GM23338 (cell line): ENCODE measurements around the gene UBAC1. TPM values are rescaled to one million over a fixed set of nuclear protein-coding genes. Genes with fewer than 3 reads are reported as not detected.

Experiments
- ATAC-seq: fragments of 200-7000 bp; cut with Tn5 transposase; 3 replicates; pipeline ENCODE4 v1.9.1; 2020
- DNase-seq: peaks from one replicate; pipeline ENCODE4 v3.0.0-alpha.2; 2015; ENCODE audit warnings: low spot score
- H2AFZ ChIP-seq: fragments of 200-600 bp; sonication (generic); 2 replicates; pipeline ENCODE4 v1.8.0; 2016; ENCODE audit warnings: antibody characterized with exemption, mild to moderate bottlenecking, moderate library complexity
- H3F3A ChIP-seq: fragments of 200-600 bp; sonication (generic); replicated peaks from 2 replicates; pipeline ENCODE4 v1.8.0; 2017; ENCODE audit warnings: antibody characterized with exemption, mixed run types, low read depth
- H3K27ac ChIP-seq: fragments of 200-600 bp; sonication (generic); 2 replicates; pipeline ENCODE4 v1.6.1; 2016; ENCODE audit warnings: low read depth
- H3K27me3 ChIP-seq: fragments of 200-600 bp; sonication (generic); 2 replicates; pipeline ENCODE4 v1.8.0; 2016; ENCODE audit warnings: mild to moderate bottlenecking, mixed run types, moderate library complexity; ENCODE audit not compliant: insufficient read depth
- H3K36me3 ChIP-seq: fragments of 200-600 bp; sonication (generic); 2 replicates; pipeline ENCODE4 v1.8.0; 2016; ENCODE audit warnings: mild to moderate bottlenecking; ENCODE audit not compliant: insufficient read depth
- H3K4me1 ChIP-seq: fragments of 200-600 bp; sonication (generic); 2 replicates; pipeline ENCODE4 v1.8.0; 2016; ENCODE audit warnings: mild to moderate bottlenecking, moderate library complexity; ENCODE audit not compliant: insufficient read depth
- H3K4me2 ChIP-seq: fragments of 200-600 bp; sonication (generic); 2 replicates; pipeline ENCODE4 v1.7.1; 2017; ENCODE audit warnings: mixed run types
- H3K4me3 ChIP-seq: fragments of 200-600 bp; sonication (generic); 2 replicates; pipeline ENCODE4 v1.6.1; 2016; ENCODE audit warnings: mixed run types
- H3K79me2 ChIP-seq: fragments of 200-600 bp; sonication (generic); replicated peaks from 2 replicates; pipeline ENCODE4 v1.8.0; 2017; ENCODE audit warnings: mild to moderate bottlenecking; ENCODE audit not compliant: insufficient read depth
- H3K9me2 ChIP-seq: fragments of 200-600 bp; sonication (generic); 2 replicates; pipeline ENCODE4 v1.8.0; 2017; ENCODE audit not compliant: insufficient read depth
- H4K20me1 ChIP-seq: fragments of 200-600 bp; sonication (generic); replicated peaks from 2 replicates; pipeline ENCODE4 v1.8.0; 2017; ENCODE audit warnings: mild to moderate bottlenecking; ENCODE audit not compliant: insufficient read depth
- H3K27ac Mint-ChIP-seq: 2 replicates; pipeline ENCODE4 v1.8.0; 2020; ENCODE audit warnings: inconsistent platforms, mild to moderate bottlenecking, moderate library complexity, mixed read lengths
- H3K27me3 Mint-ChIP-seq: 3 replicates; pipeline ENCODE4 v1.8.0; 2022; ENCODE audit warnings: low read depth, mild to moderate bottlenecking, moderate library complexity, mixed read lengths, inconsistent platforms; ENCODE audit not compliant: insufficient read depth, poor library complexity
- H3K36me3 Mint-ChIP-seq: 3 replicates; pipeline ENCODE4 v1.8.0; 2021; ENCODE audit warnings: low read depth, mild to moderate bottlenecking, inconsistent platforms, moderate library complexity, mixed read lengths
- H3K4me1 Mint-ChIP-seq: 3 replicates; pipeline ENCODE4 v1.8.0; 2020; ENCODE audit warnings: mild to moderate bottlenecking, inconsistent platforms, mixed read lengths
- H3K4me3 Mint-ChIP-seq: 3 replicates; pipeline ENCODE4 v1.8.0; 2021; ENCODE audit warnings: moderate library complexity, mild to moderate bottlenecking, inconsistent platforms, mixed read lengths
- H3K9me3 Mint-ChIP-seq: 3 replicates; pipeline ENCODE4 v1.8.0; 2020; ENCODE audit warnings: moderate library complexity, mild to moderate bottlenecking, inconsistent platforms, mixed read lengths
- CREB1 ChIP-seq: fragments of 250-450 bp; sonication (Bioruptor Pico); IDR thresholded peaks from 2 replicates; pipeline ENCODE4 v1.5.0; 2020; ENCODE audit warnings: low read depth, mild to moderate bottlenecking, moderate library complexity
- CTCF ChIP-seq, 2 experiments: fragments of 200-600 bp in 1 of 2; sonication (generic) in 1 of 2; conservative IDR thresholded peaks; 2 replicates each; pipeline versions ENCODE4 v1.5.1 to v1.6.1; 2016 to 2017; ENCODE audit warnings: antibody characterized with exemption in 2 of 2, low read depth in 2 of 2, mild to moderate bottlenecking in 2 of 2, moderate library complexity in 1 of 2
- ETS1 ChIP-seq: IDR thresholded peaks from 2 replicates; pipeline ENCODE4 v1.6.1; 2016; ENCODE audit warnings: antibody characterized with exemption
- EZH2 ChIP-seq: fragments of 200-600 bp; sonication (generic); IDR thresholded peaks from one replicate; pipeline ENCODE4 v1.8.0; 2017; ENCODE audit warnings: antibody characterized with exemption, mild to moderate bottlenecking, low read depth; ENCODE audit not compliant: unreplicated experiment
- EZH2phosphoT487 ChIP-seq: fragments of 200-600 bp; sonication (generic); IDR thresholded peaks from one replicate; pipeline ENCODE4 v1.8.1; 2018; ENCODE audit warnings: antibody characterized with exemption; ENCODE audit not compliant: unreplicated experiment
- JUNB ChIP-seq: IDR thresholded peaks from one replicate; pipeline ENCODE4 v1.6.1; 2016; ENCODE audit warnings: antibody characterized with exemption; ENCODE audit not compliant: unreplicated experiment
- NANOG ChIP-seq: IDR thresholded peaks from 2 replicates; pipeline ENCODE4 v1.6.1; 2016; ENCODE audit warnings: antibody characterized with exemption, borderline replicate concordance
- POLR2AphosphoS5 ChIP-seq: IDR thresholded peaks from 2 replicates; pipeline ENCODE4 v1.6.1; 2016; ENCODE audit warnings: antibody characterized with exemption, low read depth
- STAT1 ChIP-seq: IDR thresholded peaks from one replicate; pipeline ENCODE4 v1.6.1; 2016; ENCODE audit warnings: antibody characterized with exemption; ENCODE audit not compliant: unreplicated experiment
- ZNF114 ChIP-seq: fragments of 250-450 bp; sonication (Bioruptor Pico); IDR thresholded peaks from 2 replicates; pipeline ENCODE4 v1.5.0; 2020; ENCODE audit warnings: mild to moderate bottlenecking, moderate library complexity
- ZNF331 ChIP-seq: fragments of 250-450 bp; sonication (Bioruptor Pico); IDR thresholded peaks from 2 replicates; pipeline ENCODE4 v1.5.0; 2020; ENCODE audit warnings: low read depth, mild to moderate bottlenecking, moderate library complexity
- polyA plus RNA-seq: library from polyadenylated mRNA; unstranded; fragments of >200 nt; fragmentation: Nextera tagmentation; extraction: Ambion mirVana; gene quantifications from 2 replicates; pipeline ENCODE4 v1.2.1, GENCODE V29; 2016
- total RNA-seq: library from RNA; depleted of rRNA; stranded (reverse); fragments of >200 nt; shearing (Covaris generic); gene quantifications from 2 replicates; pipeline ENCODE4 v1.2.3, GENCODE V29; 2014
- TF ChIP-seq, protein P1 (sequence below): fragments of 250-450 bp; sonication (Bioruptor Pico); IDR thresholded peaks from 2 replicates; pipeline ENCODE4 v1.5.0; 2020; ENCODE audit warnings: mild to moderate bottlenecking, moderate library complexity
- TF ChIP-seq, protein P2 (sequence below): IDR thresholded peaks from one replicate; pipeline ENCODE4 v1.6.1; 2018; ENCODE audit warnings: antibody characterized with exemption; ENCODE audit not compliant: unreplicated experiment

UBAC1 gene
- total and polyA plus RNA-seq, 2 experiments from 2014 or later: 63.2 to 86.6 TPM

DNA sequence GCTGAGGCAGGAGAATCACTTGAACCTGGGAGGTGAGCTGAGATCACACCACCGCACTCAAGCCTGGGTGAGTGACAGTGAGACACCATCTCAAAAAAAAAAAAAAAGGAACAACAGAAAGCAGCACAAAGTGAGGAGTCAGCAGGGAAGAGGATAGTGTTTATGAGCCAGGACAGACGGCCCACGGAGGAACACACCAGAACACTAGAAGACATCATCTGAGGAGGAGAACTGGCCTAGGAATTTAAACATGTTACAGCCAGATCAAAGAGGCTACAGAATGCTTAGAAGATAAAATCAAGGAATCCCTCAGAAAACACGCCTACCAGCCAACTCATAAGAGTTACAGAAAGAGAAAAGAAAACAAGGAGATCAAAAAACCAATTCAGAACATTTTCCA is 12.2 kb downstream of the UBAC1 start:
- Mint-ChIP-seq H3K4me3 (no peak overlapping the region), H3K4me1 (no peaks in the 10 kb centered on the region), H3K36me3 (peaks cover 58% of the 10 kb centered on the region), H3K9me3 (no peaks in the 10 kb centered on the region), H3K27ac (no peak overlapping the region; the same call in 1 of the 2 replicates), H3K27me3 (peaks cover 3% of the 10 kb centered on the region)
- H3K4me3 ChIP-seq: no peak overlapping the region
- H3F3A ChIP-seq: 0 out of 2 replicates have a peak, but pooled peaks cover 5% of the 10 kb centered on the region
- no peak overlapping the region for H2AFZ ChIP-seq
- H3K4me1 ChIP-seq: no peaks in the 10 kb centered on the region
- peaks cover 8% of the 10 kb centered on the region; the same call in 1 of the 2 replicates for H4K20me1 ChIP-seq
- peaks cover 2% of the 10 kb centered on the region; the same call in 1 of the 2 replicates for H3K79me2 ChIP-seq
- H3K27me3 ChIP-seq: no peaks in the 10 kb centered on the region
- H3K4me2 ChIP-seq: no peak overlapping the region
- H3K9me2 ChIP-seq: no peaks in the 10 kb centered on the region
- DNase-seq (no peak), ATAC-seq (no peak)
- peaks cover 24% of the 10 kb centered on the region; the same call in 1 of the 2 replicates for H3K36me3 ChIP-seq
- no peak overlapping the region for H3K27ac ChIP-seq
- no peak for TF ChIP-seq ZNF331
- no peak for TF ChIP-seq EZH2
- no peak for TF ChIP-seq NANOG
- no peak for TF ChIP-seq CREB1 (CRISPR knock-in tag)
- TF ChIP-seq JUNB: no peak
- TF ChIP-seq, protein P1, sequence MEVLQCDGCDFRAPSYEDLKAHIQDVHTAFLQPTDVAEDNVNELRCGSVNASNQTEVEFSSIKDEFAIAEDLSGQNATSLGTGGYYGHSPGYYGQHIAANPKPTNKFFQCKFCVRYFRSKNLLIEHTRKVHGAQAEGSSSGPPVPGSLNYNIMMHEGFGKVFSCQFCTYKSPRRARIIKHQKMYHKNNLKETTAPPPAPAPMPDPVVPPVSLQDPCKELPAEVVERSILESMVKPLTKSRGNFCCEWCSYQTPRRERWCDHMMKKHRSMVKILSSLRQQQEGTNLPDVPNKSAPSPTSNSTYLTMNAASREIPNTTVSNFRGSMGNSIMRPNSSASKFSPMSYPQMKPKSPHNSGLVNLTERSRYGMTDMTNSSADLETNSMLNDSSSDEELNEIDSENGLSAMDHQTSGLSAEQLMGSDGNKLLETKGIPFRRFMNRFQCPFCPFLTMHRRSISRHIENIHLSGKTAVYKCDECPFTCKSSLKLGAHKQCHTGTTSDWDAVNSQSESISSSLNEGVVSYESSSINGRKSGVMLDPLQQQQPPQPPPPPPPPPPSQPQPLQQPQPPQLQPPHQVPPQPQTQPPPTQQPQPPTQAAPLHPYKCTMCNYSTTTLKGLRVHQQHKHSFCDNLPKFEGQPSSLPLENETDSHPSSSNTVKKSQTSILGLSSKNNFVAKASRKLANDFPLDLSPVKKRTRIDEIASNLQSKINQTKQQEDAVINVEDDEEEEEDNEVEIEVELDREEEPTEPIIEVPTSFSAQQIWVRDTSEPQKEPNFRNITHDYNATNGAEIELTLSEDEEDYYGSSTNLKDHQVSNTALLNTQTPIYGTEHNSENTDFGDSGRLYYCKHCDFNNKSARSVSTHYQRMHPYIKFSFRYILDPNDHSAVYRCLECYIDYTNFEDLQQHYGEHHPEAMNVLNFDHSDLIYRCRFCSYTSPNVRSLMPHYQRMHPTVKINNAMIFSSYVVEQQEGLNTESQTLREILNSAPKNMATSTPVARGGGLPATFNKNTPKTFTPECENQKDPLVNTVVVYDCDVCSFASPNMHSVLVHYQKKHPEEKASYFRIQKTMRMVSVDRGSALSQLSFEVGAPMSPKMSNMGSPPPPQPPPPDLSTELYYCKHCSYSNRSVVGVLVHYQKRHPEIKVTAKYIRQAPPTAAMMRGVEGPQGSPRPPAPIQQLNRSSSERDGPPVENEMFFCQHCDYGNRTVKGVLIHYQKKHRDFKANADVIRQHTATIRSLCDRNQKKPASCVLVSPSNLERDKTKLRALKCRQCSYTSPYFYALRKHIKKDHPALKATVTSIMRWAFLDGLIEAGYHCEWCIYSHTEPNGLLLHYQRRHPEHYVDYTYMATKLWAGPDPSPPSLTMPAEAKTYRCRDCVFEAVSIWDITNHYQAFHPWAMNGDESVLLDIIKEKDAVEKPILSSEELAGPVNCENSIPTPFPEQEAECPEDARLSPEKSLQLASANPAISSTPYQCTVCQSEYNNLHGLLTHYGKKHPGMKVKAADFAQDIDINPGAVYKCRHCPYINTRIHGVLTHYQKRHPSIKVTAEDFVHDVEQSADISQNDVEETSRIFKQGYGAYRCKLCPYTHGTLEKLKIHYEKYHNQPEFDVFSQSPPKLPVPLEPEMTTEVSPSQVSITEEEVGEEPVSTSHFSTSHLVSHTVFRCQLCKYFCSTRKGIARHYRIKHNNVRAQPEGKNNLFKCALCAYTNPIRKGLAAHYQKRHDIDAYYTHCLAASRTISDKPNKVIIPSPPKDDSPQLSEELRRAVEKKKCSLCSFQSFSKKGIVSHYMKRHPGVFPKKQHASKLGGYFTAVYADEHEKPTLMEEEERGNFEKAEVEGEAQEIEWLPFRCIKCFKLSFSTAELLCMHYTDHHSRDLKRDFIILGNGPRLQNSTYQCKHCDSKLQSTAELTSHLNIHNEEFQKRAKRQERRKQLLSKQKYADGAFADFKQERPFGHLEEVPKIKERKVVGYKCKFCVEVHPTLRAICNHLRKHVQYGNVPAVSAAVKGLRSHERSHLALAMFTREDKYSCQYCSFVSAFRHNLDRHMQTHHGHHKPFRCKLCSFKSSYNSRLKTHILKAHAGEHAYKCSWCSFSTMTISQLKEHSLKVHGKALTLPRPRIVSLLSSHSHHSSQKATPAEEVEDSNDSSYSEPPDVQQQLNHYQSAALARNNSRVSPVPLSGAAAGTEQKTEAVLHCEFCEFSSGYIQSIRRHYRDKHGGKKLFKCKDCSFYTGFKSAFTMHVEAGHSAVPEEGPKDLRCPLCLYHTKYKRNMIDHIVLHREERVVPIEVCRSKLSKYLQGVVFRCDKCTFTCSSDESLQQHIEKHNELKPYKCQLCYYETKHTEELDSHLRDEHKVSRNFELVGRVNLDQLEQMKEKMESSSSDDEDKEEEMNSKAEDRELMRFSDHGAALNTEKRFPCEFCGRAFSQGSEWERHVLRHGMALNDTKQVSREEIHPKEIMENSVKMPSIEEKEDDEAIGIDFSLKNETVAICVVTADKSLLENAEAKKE: no peak
- TF ChIP-seq CTCF (conservative IDR thresholded peaks at IDR 0.05; ENCODE audit: low read depth in 2 of 2): no peak
- no peak for TF ChIP-seq STAT1
- no peak for TF ChIP-seq POLR2AphosphoS5
- TF ChIP-seq, protein P2, sequence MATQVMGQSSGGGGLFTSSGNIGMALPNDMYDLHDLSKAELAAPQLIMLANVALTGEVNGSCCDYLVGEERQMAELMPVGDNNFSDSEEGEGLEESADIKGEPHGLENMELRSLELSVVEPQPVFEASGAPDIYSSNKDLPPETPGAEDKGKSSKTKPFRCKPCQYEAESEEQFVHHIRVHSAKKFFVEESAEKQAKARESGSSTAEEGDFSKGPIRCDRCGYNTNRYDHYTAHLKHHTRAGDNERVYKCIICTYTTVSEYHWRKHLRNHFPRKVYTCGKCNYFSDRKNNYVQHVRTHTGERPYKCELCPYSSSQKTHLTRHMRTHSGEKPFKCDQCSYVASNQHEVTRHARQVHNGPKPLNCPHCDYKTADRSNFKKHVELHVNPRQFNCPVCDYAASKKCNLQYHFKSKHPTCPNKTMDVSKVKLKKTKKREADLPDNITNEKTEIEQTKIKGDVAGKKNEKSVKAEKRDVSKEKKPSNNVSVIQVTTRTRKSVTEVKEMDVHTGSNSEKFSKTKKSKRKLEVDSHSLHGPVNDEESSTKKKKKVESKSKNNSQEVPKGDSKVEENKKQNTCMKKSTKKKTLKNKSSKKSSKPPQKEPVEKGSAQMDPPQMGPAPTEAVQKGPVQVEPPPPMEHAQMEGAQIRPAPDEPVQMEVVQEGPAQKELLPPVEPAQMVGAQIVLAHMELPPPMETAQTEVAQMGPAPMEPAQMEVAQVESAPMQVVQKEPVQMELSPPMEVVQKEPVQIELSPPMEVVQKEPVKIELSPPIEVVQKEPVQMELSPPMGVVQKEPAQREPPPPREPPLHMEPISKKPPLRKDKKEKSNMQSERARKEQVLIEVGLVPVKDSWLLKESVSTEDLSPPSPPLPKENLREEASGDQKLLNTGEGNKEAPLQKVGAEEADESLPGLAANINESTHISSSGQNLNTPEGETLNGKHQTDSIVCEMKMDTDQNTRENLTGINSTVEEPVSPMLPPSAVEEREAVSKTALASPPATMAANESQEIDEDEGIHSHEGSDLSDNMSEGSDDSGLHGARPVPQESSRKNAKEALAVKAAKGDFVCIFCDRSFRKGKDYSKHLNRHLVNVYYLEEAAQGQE: no peak
- no peak for TF ChIP-seq ETS1
- no peak for TF ChIP-seq EZH2phosphoT487
- TF ChIP-seq ZNF114 (CRISPR knock-in tag): no peak
